Measurements from ENCODE around the gene SLC22A4.
A peak's percentile ranks its signal among the peaks of the same experiment; 100 is the strongest.

SLC22A4 gene

DNA sequence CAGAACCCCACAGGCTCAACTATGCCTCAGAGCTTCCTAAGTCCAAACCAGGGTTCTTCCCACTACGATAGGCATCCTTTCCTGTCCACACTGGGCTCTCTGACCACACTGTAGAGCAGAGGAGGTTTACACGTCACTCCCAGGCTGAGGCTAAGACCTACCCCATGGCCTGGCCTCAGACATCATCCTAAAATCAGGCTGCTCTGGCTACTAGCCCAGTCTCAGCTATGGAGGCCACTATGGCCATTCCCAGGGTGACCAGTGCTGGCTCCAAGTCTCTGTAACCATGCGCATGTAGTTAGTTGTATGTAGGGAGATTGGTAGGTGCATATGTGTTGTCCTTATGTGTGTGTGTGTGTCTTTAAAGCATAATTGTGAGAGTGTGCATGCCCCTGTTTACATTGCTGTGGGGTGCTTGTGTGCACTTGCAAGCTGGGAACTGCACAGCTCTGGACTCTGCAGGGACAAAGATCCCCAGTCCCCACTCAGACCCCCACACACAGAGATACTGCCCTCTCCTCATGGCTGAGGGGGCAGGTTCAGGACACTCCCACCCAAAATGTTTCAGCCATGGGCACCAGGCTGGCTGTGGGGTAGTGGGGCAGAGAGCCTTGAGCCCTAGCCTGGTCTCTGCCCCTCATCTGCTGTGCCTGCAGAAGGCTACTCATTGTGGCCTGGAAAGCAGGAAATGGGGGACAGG is 24.4 kb upstream of the SLC22A4 start:
- H3K36me3 ChIP-seq (ENCODE audit: low read depth) = peaks cover 37% of the 10 kb centered on the region
- no peaks in the 10 kb centered on the region for H3K9me3 ChIP-seq (ENCODE audit: severe bottlenecking)
- no peak overlapping the region for H3K27ac ChIP-seq (ENCODE audit: poor library complexity, severe bottlenecking)
- H3K27me3 ChIP-seq (ENCODE audit: insufficient read depth, poor library complexity, severe bottlenecking) = no peaks in the 10 kb centered on the region
- DNase-seq (ENCODE audit: low spot score) (peak; percentile 34), ATAC-seq (ENCODE audit: low read depth) (no peak)
- H3K4me3 ChIP-seq (ENCODE audit: severe bottlenecking) = no peak overlapping the region
- TF ChIP-seq, protein P1, sequence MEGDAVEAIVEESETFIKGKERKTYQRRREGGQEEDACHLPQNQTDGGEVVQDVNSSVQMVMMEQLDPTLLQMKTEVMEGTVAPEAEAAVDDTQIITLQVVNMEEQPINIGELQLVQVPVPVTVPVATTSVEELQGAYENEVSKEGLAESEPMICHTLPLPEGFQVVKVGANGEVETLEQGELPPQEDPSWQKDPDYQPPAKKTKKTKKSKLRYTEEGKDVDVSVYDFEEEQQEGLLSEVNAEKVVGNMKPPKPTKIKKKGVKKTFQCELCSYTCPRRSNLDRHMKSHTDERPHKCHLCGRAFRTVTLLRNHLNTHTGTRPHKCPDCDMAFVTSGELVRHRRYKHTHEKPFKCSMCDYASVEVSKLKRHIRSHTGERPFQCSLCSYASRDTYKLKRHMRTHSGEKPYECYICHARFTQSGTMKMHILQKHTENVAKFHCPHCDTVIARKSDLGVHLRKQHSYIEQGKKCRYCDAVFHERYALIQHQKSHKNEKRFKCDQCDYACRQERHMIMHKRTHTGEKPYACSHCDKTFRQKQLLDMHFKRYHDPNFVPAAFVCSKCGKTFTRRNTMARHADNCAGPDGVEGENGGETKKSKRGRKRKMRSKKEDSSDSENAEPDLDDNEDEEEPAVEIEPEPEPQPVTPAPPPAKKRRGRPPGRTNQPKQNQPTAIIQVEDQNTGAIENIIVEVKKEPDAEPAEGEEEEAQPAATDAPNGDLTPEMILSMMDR (IDR thresholded peaks at IDR 0.05; ENCODE audit: poor library complexity, severe bottlenecking) = no peak
- peaks cover 15% of the 10 kb centered on the region for H3K4me1 ChIP-seq (ENCODE audit: insufficient read depth, poor library complexity, severe bottlenecking)

DNA sequence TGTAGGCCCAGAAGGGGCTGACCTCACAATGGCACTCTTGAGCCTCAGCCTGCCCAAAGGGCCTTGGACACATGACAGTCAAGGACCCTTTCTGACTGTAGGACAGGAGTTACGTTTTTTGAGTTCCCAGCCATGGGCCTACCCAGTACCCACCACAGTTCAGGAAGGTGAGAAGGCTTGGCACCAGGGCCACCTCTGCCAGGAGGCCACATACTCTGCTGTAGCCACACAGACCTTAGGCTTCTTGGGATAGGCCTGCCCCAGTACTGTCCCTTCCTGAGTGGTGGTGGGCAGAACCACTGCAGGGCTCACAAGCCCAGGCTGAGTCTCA is 23.9 kb upstream of the SLC22A4 start:
- DNase-seq (ENCODE audit: low spot score) (peak; percentile 16), ATAC-seq (ENCODE audit: low read depth) (no peak)
- H3K36me3 ChIP-seq (ENCODE audit: low read depth) = peaks cover 37% of the 10 kb centered on the region
- TF ChIP-seq, protein P1 (IDR thresholded peaks at IDR 0.05; ENCODE audit: poor library complexity, severe bottlenecking) = no peak
- H3K27ac ChIP-seq (ENCODE audit: poor library complexity, severe bottlenecking) = no peak overlapping the region
- no peaks in the 10 kb centered on the region for H3K9me3 ChIP-seq (ENCODE audit: severe bottlenecking)
- peaks cover 10% of the 10 kb centered on the region for H3K4me1 ChIP-seq (ENCODE audit: insufficient read depth, poor library complexity, severe bottlenecking)
- no peak overlapping the region for H3K4me3 ChIP-seq (ENCODE audit: severe bottlenecking)
- no peaks in the 10 kb centered on the region for H3K27me3 ChIP-seq (ENCODE audit: insufficient read depth, poor library complexity, severe bottlenecking)

GRCh38 chr5:132270706-132271105 is 23.5 kb upstream of the SLC22A4 start:
- H3K36me3 ChIP-seq (ENCODE audit: low read depth) = peaks cover 37% of the 10 kb centered on the region
- no peaks in the 10 kb centered on the region for H3K9me3 ChIP-seq (ENCODE audit: severe bottlenecking)
- H3K27ac ChIP-seq (ENCODE audit: poor library complexity, severe bottlenecking) = no peak overlapping the region
- H3K4me3 ChIP-seq (ENCODE audit: severe bottlenecking) = no peak overlapping the region
- TF ChIP-seq, protein P1 (IDR thresholded peaks at IDR 0.05; ENCODE audit: poor library complexity, severe bottlenecking) = no peak
- DNase-seq (ENCODE audit: low spot score) (peak; percentile 64), ATAC-seq (ENCODE audit: low read depth) (no peak)
- peaks cover 6% of the 10 kb centered on the region for H3K4me1 ChIP-seq (ENCODE audit: insufficient read depth, poor library complexity, severe bottlenecking)
- H3K27me3 ChIP-seq (ENCODE audit: insufficient read depth, poor library complexity, severe bottlenecking) = no peaks in the 10 kb centered on the region

GRCh38 chr5:132271251-132272246 is 22.6 kb upstream of the SLC22A4 start:
- ATAC-seq (ENCODE audit: low read depth) (no peak), DNase-seq (ENCODE audit: low spot score) (no peak)
- Histone ChIP-seq H3K9me3 (ENCODE audit: severe bottlenecking) (no peaks in the 10 kb centered on the region), H3K27me3 (ENCODE audit: insufficient read depth, poor library complexity, severe bottlenecking) (no peaks in the 10 kb centered on the region), H3K36me3 (ENCODE audit: low read depth) (peaks cover 31% of the 10 kb centered on the region), H3K27ac (ENCODE audit: poor library complexity, severe bottlenecking) (no peak overlapping the region), H3K4me1 (ENCODE audit: insufficient read depth, poor library complexity, severe bottlenecking) (no peaks in the 10 kb centered on the region), H3K4me3 (ENCODE audit: severe bottlenecking) (no peak overlapping the region)
- TF ChIP-seq, protein P1 (IDR thresholded peaks at IDR 0.05; ENCODE audit: poor library complexity, severe bottlenecking) = no peak

Measured in RWPE2 (cell line).